ENCODE data around the gene SH2D4B.

Gene SH2D4B

GRCh38 chr10:80619036-80619435, 81.3 kb downstream of the SH2D4B start:
- Histone ChIP-seq H3K4me1 (ENCODE audit: insufficient read depth, low read length, severe bottlenecking) (no peaks in the 10 kb centered on the region), H3F3A (ENCODE audit: insufficient read depth, low read length) (no peaks in the 10 kb centered on the region), H3K79me2 (ENCODE audit: insufficient read depth, low read length) (no peaks in the 10 kb centered on the region), H3K9ac (ENCODE audit: low read length) (no peak overlapping the region), H3K4me2 (ENCODE audit: low read length) (no peak overlapping the region), H4K20me1 (ENCODE audit: insufficient read depth, low read length) (no peaks in the 10 kb centered on the region), H3K9me3 (ENCODE audit: low read length) (no peaks in the 10 kb centered on the region), H3K27me3 (ENCODE audit: insufficient read depth, low read length) (no peaks in the 10 kb centered on the region), H3K27ac (ENCODE audit: low read depth, low read length, poor library complexity, severe bottlenecking) (no peak overlapping the region), H2AFZ (ENCODE audit: low read length) (no peak overlapping the region), H3K4me3 (ENCODE audit: low read depth, low read length, poor library complexity, severe bottlenecking) (no peak overlapping the region), H3K36me3 (ENCODE audit: insufficient read depth, low read length) (no peaks in the 10 kb centered on the region; the same call in 1 of the 2 replicates), H3K9me2 (ENCODE audit: low read depth, low read length) (no peaks in the 10 kb centered on the region)
- TF ChIP-seq CTCF (IDR thresholded peaks at IDR 0.05; ENCODE audit: low read length) (no peak), EZH2 (IDR thresholded peaks at IDR 0.05; ENCODE audit: borderline replicate concordance, low read length) (no peak)

GRCh38 chr10:80622153-80622552, 84.5 kb downstream of the SH2D4B start:
- H2AFZ ChIP-seq (ENCODE audit: low read length): no peak overlapping the region
- TF ChIP-seq CTCF (IDR thresholded peaks at IDR 0.05; ENCODE audit: low read length) (no peak), EZH2 (IDR thresholded peaks at IDR 0.05; ENCODE audit: borderline replicate concordance, low read length) (no peak)
- H3K9ac ChIP-seq (ENCODE audit: low read length): no peak overlapping the region
- H3K9me3 ChIP-seq (ENCODE audit: low read length): no peaks in the 10 kb centered on the region
- no peaks in the 10 kb centered on the region for H4K20me1 ChIP-seq (ENCODE audit: insufficient read depth, low read length)
- H3K27me3 ChIP-seq (ENCODE audit: insufficient read depth, low read length): no peaks in the 10 kb centered on the region; the same call in 1 of the 2 replicates
- H3K79me2 ChIP-seq (ENCODE audit: insufficient read depth, low read length): no peaks in the 10 kb centered on the region
- H3K9me2 ChIP-seq (ENCODE audit: low read depth, low read length): no peaks in the 10 kb centered on the region
- no peaks in the 10 kb centered on the region for H3K36me3 ChIP-seq (ENCODE audit: insufficient read depth, low read length)
- H3F3A ChIP-seq (ENCODE audit: insufficient read depth, low read length): no peaks in the 10 kb centered on the region
- no peak overlapping the region for H3K4me2 ChIP-seq (ENCODE audit: low read length)
- no peaks in the 10 kb centered on the region for H3K4me1 ChIP-seq (ENCODE audit: insufficient read depth, low read length, severe bottlenecking)
- no peak overlapping the region for H3K4me3 ChIP-seq (ENCODE audit: low read depth, low read length, poor library complexity, severe bottlenecking)
- no peak overlapping the region for H3K27ac ChIP-seq (ENCODE audit: low read depth, low read length, poor library complexity, severe bottlenecking)

DNA sequence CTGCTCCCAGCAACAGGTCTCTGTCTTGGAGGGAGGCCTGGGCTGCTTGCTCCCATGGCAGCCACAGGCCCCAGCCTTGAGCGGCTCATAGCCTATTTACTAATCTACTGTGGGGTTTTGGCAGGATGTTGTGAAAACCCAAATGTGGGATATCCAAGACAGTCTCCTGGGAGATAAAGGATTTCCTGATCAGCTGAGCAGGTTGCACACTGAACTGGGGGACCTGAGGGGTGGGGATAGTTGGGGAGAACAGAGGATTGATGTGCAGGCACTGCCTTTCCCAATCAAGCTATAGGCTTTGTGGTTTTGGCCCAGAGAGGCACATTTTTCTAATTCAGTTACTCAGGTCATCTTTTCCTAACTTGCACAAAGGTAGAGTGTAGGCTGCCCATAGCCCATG, 92.6 kb downstream of the SH2D4B start:
- H3K9me3 ChIP-seq (ENCODE audit: low read length): no peaks in the 10 kb centered on the region
- H3K36me3 ChIP-seq (ENCODE audit: insufficient read depth, low read length): no peaks in the 10 kb centered on the region
- H4K20me1 ChIP-seq (ENCODE audit: insufficient read depth, low read length): no peaks in the 10 kb centered on the region
- H2AFZ ChIP-seq (ENCODE audit: low read length): no peak overlapping the region
- no peak overlapping the region for H3K4me3 ChIP-seq (ENCODE audit: low read depth, low read length, poor library complexity, severe bottlenecking)
- H3K9ac ChIP-seq (ENCODE audit: low read length): no peak overlapping the region
- H3K9me2 ChIP-seq (ENCODE audit: low read depth, low read length): no peaks in the 10 kb centered on the region
- TF ChIP-seq CTCF (IDR thresholded peaks at IDR 0.05; ENCODE audit: low read length) (no peak), EZH2 (IDR thresholded peaks at IDR 0.05; ENCODE audit: borderline replicate concordance, low read length) (no peak)
- H3K27me3 ChIP-seq (ENCODE audit: insufficient read depth, low read length): no peaks in the 10 kb centered on the region; the same call in 1 of the 2 replicates
- no peaks in the 10 kb centered on the region for H3F3A ChIP-seq (ENCODE audit: insufficient read depth, low read length)
- H3K79me2 ChIP-seq (ENCODE audit: insufficient read depth, low read length): no peaks in the 10 kb centered on the region
- H3K4me2 ChIP-seq (ENCODE audit: low read length): no peak overlapping the region
- no peak overlapping the region for H3K27ac ChIP-seq (ENCODE audit: low read depth, low read length, poor library complexity, severe bottlenecking)
- no peaks in the 10 kb centered on the region for H3K4me1 ChIP-seq (ENCODE audit: insufficient read depth, low read length, severe bottlenecking)

Measured in OCI-LY1 (cell line).